H1 (cell line): ENCODE results near the gene SYT17. TPM values are rescaled to one million over a fixed set of nuclear protein-coding genes. Genes with fewer than 3 reads are reported as not detected.

Experiments used
- CTCF ChIA-PET: fragments of 300-600 bp; sonication (Branson Sonifier 250); formaldehyde crosslinking; loops from one replicate; lab custom pipeline; 2021; ENCODE audit not compliant: partially characterized antibody; lab: Charles Lee
- POLR2A ChIA-PET: fragments of 300-600 bp; sonication (Branson Sonifier 250); formaldehyde crosslinking; loops from one replicate; lab custom pipeline; 2021; ENCODE audit warnings: inconsistent platforms; ENCODE audit not compliant: partially characterized antibody; lab: Charles Lee
- DNase-seq, 2 experiments: peaks; one replicate each; pipeline versions ENCODE4 v3.0.0 to v3.0.0-alpha.2; 2010 to 2022; ENCODE audit warnings: low spot score in 2 of 2, low read depth in 1 of 2, mixed read lengths in 1 of 2
- FAIRE-seq: peaks from 2 replicates; lab custom pipeline; 2011; peaks lifted over from hg19 to GRCh38; lab: Jason Lieb, UNC
- H2AFZ ChIP-seq: 2 replicates; pipeline ENCODE4 v1.8.1; 2012; ENCODE audit warnings: low read length, inconsistent platforms
- H2AK5ac ChIP-seq: 2 replicates; pipeline ENCODE4 v1.6.1; 2013; ENCODE audit warnings: low read depth, low read length
- H2BK120ac ChIP-seq: replicated peaks from 2 replicates; pipeline ENCODE3; 2013; ENCODE audit warnings: low read depth, low read length, inconsistent platforms
- H2BK12ac ChIP-seq: 2 replicates; pipeline ENCODE4 v1.6.1; 2013; ENCODE audit warnings: low read depth, low read length
- H2BK15ac ChIP-seq: 2 replicates; pipeline ENCODE4 v1.6.1; 2013; ENCODE audit warnings: low read length
- H2BK20ac ChIP-seq: 2 replicates; pipeline ENCODE4 v1.6.1; 2013; ENCODE audit warnings: low read length
- H2BK5ac ChIP-seq: 2 replicates; pipeline ENCODE4 v1.6.1; 2013; ENCODE audit warnings: low read depth, low read length
- H3K14ac ChIP-seq: 2 replicates; pipeline ENCODE4 v1.6.1; 2013; ENCODE audit warnings: inconsistent platforms; ENCODE audit not compliant: insufficient read length
- H3K18ac ChIP-seq: 2 replicates; pipeline ENCODE4 v1.6.1; 2013; ENCODE audit warnings: low read length; ENCODE audit errors: extremely low read depth
- H3K23ac ChIP-seq: 2 replicates; pipeline ENCODE4 v1.6.1; 2013; ENCODE audit warnings: inconsistent platforms; ENCODE audit not compliant: insufficient read length
- H3K23me2 ChIP-seq: 2 replicates; pipeline ENCODE4 v1.6.1; 2013; ENCODE audit warnings: low read depth, low read length
- H3K27ac ChIP-seq: 2 replicates; pipeline ENCODE4 v1.6.1; 2011; ENCODE audit warnings: low read depth, low read length, inconsistent platforms
- H3K27me3 ChIP-seq, 4 experiments: replicated peaks in 1 of 4; 1 replicate in 1 of 4; 2 replicates in 3 of 4; pipeline versions ENCODE4 v1.6.1 to v1.8.1; 2011 to 2013; ENCODE audit warnings: low read length in 3 of 4, mild to moderate bottlenecking in 3 of 4, inconsistent platforms in 2 of 4, mixed read lengths in 2 of 4, moderate library complexity in 1 of 4; ENCODE audit not compliant: control insufficient read depth in 3 of 4, insufficient read depth in 3 of 4; ENCODE audit errors: extremely low read depth in 1 of 4
- H3K36me3 ChIP-seq, 4 experiments: 2 replicates each; pipeline versions ENCODE4 v1.6.1 to v1.8.1; 2011 to 2013; ENCODE audit warnings: mild to moderate bottlenecking in 4 of 4, low read length in 3 of 4, moderate library complexity in 2 of 4, control low read depth in 1 of 4, inconsistent platforms in 1 of 4; ENCODE audit not compliant: insufficient read depth in 4 of 4, control insufficient read depth in 2 of 4
- H3K4ac ChIP-seq: replicated peaks from 2 replicates; pipeline ENCODE3; 2013; ENCODE audit warnings: low read length, low read depth, mixed read lengths, inconsistent platforms; ENCODE audit not compliant: insufficient read length
- H3K4me1 ChIP-seq, 4 experiments: replicated peaks in 1 of 4; 1 replicate in 1 of 4; 2 replicates in 3 of 4; pipeline versions ENCODE4 v1.6.1 to v1.8.1; 2011 to 2013; ENCODE audit warnings: low read length in 3 of 4, inconsistent platforms in 2 of 4, mixed read lengths in 1 of 4; ENCODE audit not compliant: insufficient read depth in 4 of 4, control insufficient read depth in 3 of 4
- H3K4me2 ChIP-seq, 2 experiments: 2 replicates each; pipeline versions ENCODE4 v1.6.1 to v1.8.1; 2011 to 2013; ENCODE audit warnings: low read depth in 2 of 2, low read length in 2 of 2, control low read depth in 1 of 2, inconsistent platforms in 1 of 2, mild to moderate bottlenecking in 1 of 2; ENCODE audit not compliant: insufficient read depth in 1 of 2
- H3K4me3 ChIP-seq, 4 experiments: fragments of 200-600, 300-600 bp in 1 of 4; sonication (generic), shearing (Covaris generic), sonication (Bioruptor Twin) in 1 of 4; 2 replicates each; pipeline versions ENCODE4 v1.5.1 to v1.8.1; 2011 to 2016; ENCODE audit warnings: low read length in 4 of 4, low read depth in 3 of 4, control low read depth in 2 of 4, inconsistent platforms in 2 of 4, mild to moderate bottlenecking in 2 of 4, mixed read lengths in 1 of 4, moderate library complexity in 1 of 4; ENCODE audit not compliant: insufficient read depth in 2 of 4; ENCODE audit errors: extremely low read depth in 1 of 4
- H3K56ac ChIP-seq: replicated peaks from 2 replicates; pipeline ENCODE3; 2013; ENCODE audit warnings: low read depth, mild to moderate bottlenecking, mixed read lengths, low read length, inconsistent platforms; ENCODE audit not compliant: insufficient read length
- H3K79me1 ChIP-seq: 2 replicates; pipeline ENCODE4 v1.6.1; 2013; ENCODE audit warnings: low read depth, low read length, control low read depth
- H3K79me2 ChIP-seq, 2 experiments: 2 replicates each; pipeline versions ENCODE4 v1.6.1 to v1.8.1; 2012 to 2013; ENCODE audit warnings: low read length in 2 of 2, mild to moderate bottlenecking in 2 of 2, inconsistent platforms in 1 of 2; ENCODE audit not compliant: insufficient read depth in 2 of 2, control insufficient read depth in 1 of 2
- H3K9ac ChIP-seq, 4 experiments: replicated peaks in 1 of 4; 1 replicate in 1 of 4; 2 replicates in 3 of 4; pipeline versions ENCODE4 v1.6.1 to v1.8.1; 2011 to 2013; ENCODE audit warnings: low read depth in 3 of 4, low read length in 3 of 4, control low read depth in 2 of 4, mild to moderate bottlenecking in 2 of 4, moderate library complexity in 2 of 4, inconsistent platforms in 1 of 4; ENCODE audit errors: extremely low read depth in 1 of 4
- H3K9me3 ChIP-seq, 2 experiments: 2 replicates each; pipeline versions ENCODE4 v1.6.1 to v1.8.1; 2012 to 2013; ENCODE audit warnings: mild to moderate bottlenecking in 2 of 2, moderate library complexity in 2 of 2, control low read depth in 1 of 2, inconsistent platforms in 1 of 2, low read depth in 1 of 2, low read length in 1 of 2, mixed read lengths in 1 of 2; ENCODE audit not compliant: insufficient read depth in 2 of 2
- H4K20me1 ChIP-seq, 2 experiments: replicated peaks in 1 of 2; 2 replicates each; pipeline versions ENCODE3 to v1.8.1; 2011 to 2013; ENCODE audit warnings: inconsistent platforms in 2 of 2, low read length in 2 of 2, mild to moderate bottlenecking in 1 of 2; ENCODE audit not compliant: insufficient read depth in 2 of 2, control insufficient read depth in 1 of 2
- H4K5ac ChIP-seq: 2 replicates; pipeline ENCODE4 v1.6.1; 2013; ENCODE audit warnings: low read length, low read depth, mixed read lengths, inconsistent platforms; ENCODE audit not compliant: insufficient read length
- H4K8ac ChIP-seq: 2 replicates; pipeline ENCODE4 v1.8.0; 2013; ENCODE audit warnings: mild to moderate bottlenecking, moderate library complexity, low read length, inconsistent platforms; ENCODE audit not compliant: insufficient read depth; ENCODE audit errors: extremely low read depth
- H4K91ac ChIP-seq: replicated peaks from 2 replicates; pipeline ENCODE3; 2013; ENCODE audit warnings: low read length, mixed read lengths, inconsistent platforms; ENCODE audit not compliant: insufficient read length
- CREB1 ChIP-seq: IDR thresholded peaks from 2 replicates; pipeline ENCODE4 v1.6.1; 2012; ENCODE audit warnings: inconsistent platforms
- GTF2F1 ChIP-seq: IDR thresholded peaks from 2 replicates; pipeline ENCODE4 v1.6.1; 2012; ENCODE audit warnings: low read depth, low read length, improper control_type of control experiment, borderline replicate concordance
- KDM5A ChIP-seq: fragments of 200-600 bp; IDR thresholded peaks from 2 replicates; pipeline ENCODE4 v1.7.1; 2012; ENCODE audit warnings: mild to moderate bottlenecking, low read length, inconsistent platforms, mixed read lengths
- MAX ChIP-seq: IDR thresholded peaks from 2 replicates; pipeline ENCODE4 v1.6.1; 2012; ENCODE audit warnings: inconsistent platforms
- SIRT6 ChIP-seq: IDR thresholded peaks from one replicate; pipeline ENCODE4 v1.7.1; 2012; ENCODE audit warnings: low read length, inconsistent platforms
- USF2 ChIP-seq: IDR thresholded peaks from 2 replicates; pipeline ENCODE4 v1.6.1; 2011; ENCODE audit warnings: low read length, improper control_type of control experiment
- WGBS, 2 experiments: shearing (Covaris generic) in 1 of 2; methylation state at CpG; one replicate each; pipeline versions ENCODE4 v1.1.6 to v1.1.7; 2013 to 2015; ENCODE audit warnings: low lambda C conversion rate in 2 of 2, mixed read lengths in 2 of 2, inconsistent platforms in 1 of 2, low coverage in 1 of 2, missing lambda C conversion rate in 1 of 2; ENCODE audit not compliant: insufficient replicate concordance in 2 of 2, insufficient coverage in 1 of 2, insufficient read length in 1 of 2; ENCODE audit errors: extremely low coverage in 1 of 2, missing lambda C conversion rate in 1 of 2; 5-methylcytosine and 5-hydroxymethylcytosine counted together
- polyA plus RNA-seq, 7 experiments: library from polyadenylated mRNA; depleted of rRNA in 3 of 7; stranded (reverse) in 5 of 7; unstranded in 2 of 7; fragments of >200 nt in 5 of 7; fragments of 200-250 nt in 2 of 7; gene quantifications; 1 replicate in 5 of 7; 2 replicates in 1 of 7; 4 replicates in 1 of 7; pipeline versions ENCODE4 v1.2.1 to v1.2.3, GENCODE V29; 2011 to 2013; ENCODE audit warnings: missing spikeins in 2 of 7, mixed read lengths in 2 of 7
- total RNA-seq: library from RNA; stranded (reverse); fragmentation: NEBNext Ultra II Directional; extraction: Animal tissue kit (Norgen Biotek cat#: 25700); gene quantifications from 2 replicates; pipeline ENCODE4 v1.2.1, GENCODE V29; 2021

SYT17 gene
- total and polyA plus RNA-seq, 2 of the 8 experiments (the other 6 are each of a cell fraction or from before 2014, with no cell fraction given): 5.8 to 18.1 TPM

- no peak overlapping the region for H2BK20ac ChIP-seq
- H3K56ac ChIP-seq: no peak overlapping the region
- peaks cover 0 to 1% of the 10 kb centered on the region in 2 experiments for H4K20me1 ChIP-seq
- POLR2A ChIA-PET: interaction anchor here (0.6 kb wide), 1 partner anchor 816 kb away, joined by 3 read pairs; no protein-coding TSS in a partner anchor
- H3K4me1 ChIP-seq: no peaks in the 10 kb centered on the region
- H2BK120ac ChIP-seq: peak overlapping the region; percentile 64
- CTCF ChIA-PET: no interaction called here
- no peak for DNase-seq
- no peak overlapping the region for H2BK12ac ChIP-seq
- H3K27me3 ChIP-seq: no peaks in the 10 kb centered on the region
- no peak for FAIRE-seq
- no peaks in the 10 kb centered on the region for H3K79me1 ChIP-seq
- H3K23ac ChIP-seq: no peak overlapping the region
- no peak overlapping the region for H4K5ac ChIP-seq
- no peak overlapping the region for H4K91ac ChIP-seq
- H3K9ac ChIP-seq: no peak overlapping the region
- no peak overlapping the region; the same call in 1 of the 2 replicates for H2AK5ac ChIP-seq
- no peaks in the 10 kb centered on the region for H3K79me2 ChIP-seq
- H2BK5ac ChIP-seq: no peak overlapping the region
- no peaks in the 10 kb centered on the region for H3K23me2 ChIP-seq
- H2BK15ac ChIP-seq: no peak overlapping the region
- H3K14ac ChIP-seq: no peak overlapping the region
- H3K27ac ChIP-seq: no peak overlapping the region
- no peak overlapping the region for H4K8ac ChIP-seq
- 94% methylated on average over 2 of the region's 2 CpGs; no CpG with 5 or more reads in 1 of the 2 experiments for WGBS, 2 experiments
- no peak overlapping the region for H3K18ac ChIP-seq
- no peak for TF ChIP-seq USF2
- TF ChIP-seq CREB1: no peak
- TF ChIP-seq KDM5A: no peak
- no peak for TF ChIP-seq GTF2F1
- no peak for TF ChIP-seq MAX
- TF ChIP-seq SIRT6: no peak
- no peaks in the 10 kb centered on the region for H3K9me3 ChIP-seq
- H3K4me2 ChIP-seq: no peak overlapping the region
- H3K4me3 ChIP-seq: no peak overlapping the region
- no peak overlapping the region for H2AFZ ChIP-seq
- H3K4ac ChIP-seq: no peak overlapping the region
- no peaks in the 10 kb centered on the region for H3K36me3 ChIP-seq
These were observed 110.4 kb downstream of the SYT17 start for GRCh38 chr16:19278403-19278802.
